NCI-H69 (cell line): Measurements from ENCODE around the gene PARD3.
A peak's percentile ranks its signal among the peaks of the same experiment; 100 is the strongest.
"Not testable (repeated sequence)": the region's sequence is repeated elsewhere in the genome, so short reads cannot be mapped to it uniquely, and the experiment has no call there.

Source experiments
- DNase-seq: peaks from one replicate; lab custom pipeline; 2025; lab: John Stamatoyannopoulos, UW

PARD3 gene

GRCh38 chr10:34742456-34742855, 72.6 kb downstream of the PARD3 start:
- DNase-seq, result no peak

GRCh38 chr10:34741087-34741486, 74.0 kb downstream of the PARD3 start:
- not testable (repeated sequence) for DNase-seq

GRCh38 chr10:34740321-34740720, 74.8 kb downstream of the PARD3 start:
- DNase-seq, result peak; percentile 72

- DNase-seq, result peak; percentile 92
Observed at GRCh38 chr10:34739915-34740314, 75.2 kb downstream of the PARD3 start.

- DNase-seq, result no peak
Observed at GRCh38 chr10:34737772-34738169, 77.3 kb downstream of the PARD3 start.

GRCh38 chr10:34736976-34737771, 77.9 kb downstream of the PARD3 start:
- no peak for DNase-seq

- no peak for DNase-seq
Observed at GRCh38 chr10:34734918-34735317, 80.2 kb downstream of the PARD3 start.

- peak; percentile 61 for DNase-seq
Observed at GRCh38 chr10:34732926-34733325, 82.2 kb downstream of the PARD3 start.

- peak; percentile 19 for DNase-seq
Observed at GRCh38 chr10:34731885-34732701, 83.0 kb downstream of the PARD3 start.

- no peak for DNase-seq
Observed at GRCh38 chr10:34731213-34731612, 83.9 kb downstream of the PARD3 start.

- no peak for DNase-seq
Observed at GRCh38 chr10:34730726-34731125, 84.4 kb downstream of the PARD3 start.

- DNase-seq, result peak; percentile 71
Observed at GRCh38 chr10:34729619-34730018, 85.5 kb downstream of the PARD3 start.

- no peak for DNase-seq
Observed at GRCh38 chr10:34728361-34728760, 86.7 kb downstream of the PARD3 start.

- no peak for DNase-seq
Observed at GRCh38 chr10:34727595-34728033, 87.5 kb downstream of the PARD3 start.

- DNase-seq, result peak; percentile 14
Observed at GRCh38 chr10:34726862-34727261, 88.2 kb downstream of the PARD3 start.

GRCh38 chr10:34723750-34724149, 91.3 kb downstream of the PARD3 start:
- DNase-seq, result peak; percentile 63

- no peak for DNase-seq
Observed at GRCh38 chr10:34722404-34722803, 92.7 kb downstream of the PARD3 start.

GRCh38 chr10:34721208-34721840, 93.8 kb downstream of the PARD3 start:
- DNase-seq, result no peak

GRCh38 chr10:34719746-34720145, 95.3 kb downstream of the PARD3 start:
- no peak for DNase-seq

GRCh38 chr10:34719328-34719727, 95.8 kb downstream of the PARD3 start:
- DNase-seq, result no peak

- DNase-seq, result no peak
Observed at GRCh38 chr10:34717429-34717828, 97.7 kb downstream of the PARD3 start.

GRCh38 chr10:34716958-34717357, 98.1 kb downstream of the PARD3 start:
- DNase-seq, result no peak

GRCh38 chr10:34716234-34716633, 98.9 kb downstream of the PARD3 start:
- DNase-seq, result no peak
